ENCODE measurements around the gene MAP3K4.

Gene MAP3K4

DNA sequence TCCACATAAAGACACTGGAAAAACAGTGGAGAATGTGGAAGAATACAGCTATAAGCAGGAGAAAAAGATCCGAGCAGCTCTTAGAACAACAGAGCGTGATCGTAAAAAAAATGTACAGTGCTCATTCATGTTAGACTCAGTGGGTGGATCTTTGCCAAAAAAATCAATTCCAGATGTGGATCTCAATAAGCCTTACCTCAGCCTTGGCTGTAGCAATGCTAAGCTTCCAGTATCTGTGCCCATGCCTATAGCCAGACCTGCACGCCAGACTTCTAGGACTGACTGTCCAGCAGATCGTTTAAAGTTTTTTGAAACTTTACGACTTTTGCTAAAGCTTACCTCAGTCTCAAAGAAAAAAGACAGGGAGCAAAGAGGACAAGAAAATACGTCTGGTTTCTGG is 57.1 kb downstream of the MAP3K4 start:
- CTCF ChIA-PET = no interaction called here
- TF ChIP-seq CTBP1 (IDR thresholded peaks at IDR 0.05; ENCODE audit: borderline replicate concordance) = no peak
- POLR2A ChIA-PET = no interaction called here
- no peak for DNase-seq (ENCODE audit: extremely low spot score)

DNA sequence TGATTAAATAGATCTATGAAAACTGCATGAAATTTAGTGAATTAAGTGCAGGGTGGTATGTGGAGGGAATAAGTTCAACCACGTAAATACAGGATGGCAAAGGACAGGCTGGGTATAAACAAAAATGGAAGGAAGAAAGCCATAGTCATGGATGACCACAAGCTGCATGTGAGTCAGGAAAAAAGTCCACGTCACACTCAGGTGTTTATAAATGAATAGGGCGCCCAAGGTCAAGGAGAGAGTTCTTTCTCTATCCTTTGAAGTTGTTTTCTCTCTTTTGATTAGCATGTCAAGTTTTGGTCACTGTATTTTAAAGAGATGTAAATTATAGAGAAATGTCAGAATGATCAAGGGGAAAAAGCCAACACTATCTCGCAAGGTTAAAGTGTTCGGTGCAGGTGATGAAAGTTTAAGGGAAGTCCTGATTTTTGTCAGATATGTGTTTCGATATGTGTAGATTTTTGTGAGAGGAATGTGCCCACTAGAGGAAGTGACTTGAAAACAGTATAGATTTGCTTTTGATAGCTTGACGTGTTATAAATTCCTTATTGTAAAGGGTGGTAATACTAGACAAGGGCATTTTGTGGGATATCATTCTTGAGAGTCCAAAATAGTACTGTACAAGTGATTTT is 58.7 kb downstream of the MAP3K4 start:
- CTCF ChIA-PET = no interaction called here
- TF ChIP-seq FOXK2 (IDR thresholded peaks at IDR 0.05) (no peak), TARDBP (IDR thresholded peaks at IDR 0.05) (no peak), ELF4 (IDR thresholded peaks at IDR 0.05) (no peak), L3MBTL2 (conservative IDR thresholded peaks at IDR 0.05) (no peak), ARNT (IDR thresholded peaks at IDR 0.05) (no peak), SUZ12 (IDR thresholded peaks at IDR 0.05) (no peak), ZNF384 (IDR thresholded peaks at IDR 0.05) (no peak), CTBP1 (IDR thresholded peaks at IDR 0.05; ENCODE audit: borderline replicate concordance) (no peak), FOXM1 (IDR thresholded peaks at IDR 0.05; ENCODE audit: borderline replicate concordance) (no peak), FOXA1 (IDR thresholded peaks at IDR 0.05) (no peak), LEF1 (IDR thresholded peaks at IDR 0.05; ENCODE audit: borderline replicate concordance) (no peak), NFRKB (IDR thresholded peaks at IDR 0.05) (no peak), HDGF (IDR thresholded peaks at IDR 0.05; ENCODE audit: borderline replicate concordance) (no peak), SP1 (IDR thresholded peaks at IDR 0.05) (no peak)
- TF ChIP-seq, protein P1, sequence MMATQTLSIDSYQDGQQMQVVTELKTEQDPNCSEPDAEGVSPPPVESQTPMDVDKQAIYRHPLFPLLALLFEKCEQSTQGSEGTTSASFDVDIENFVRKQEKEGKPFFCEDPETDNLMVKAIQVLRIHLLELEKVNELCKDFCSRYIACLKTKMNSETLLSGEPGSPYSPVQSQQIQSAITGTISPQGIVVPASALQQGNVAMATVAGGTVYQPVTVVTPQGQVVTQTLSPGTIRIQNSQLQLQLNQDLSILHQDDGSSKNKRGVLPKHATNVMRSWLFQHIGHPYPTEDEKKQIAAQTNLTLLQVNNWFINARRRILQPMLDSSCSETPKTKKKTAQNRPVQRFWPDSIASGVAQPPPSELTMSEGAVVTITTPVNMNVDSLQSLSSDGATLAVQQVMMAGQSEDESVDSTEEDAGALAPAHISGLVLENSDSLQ (IDR thresholded peaks at IDR 0.05) = no peak
- POLR2A ChIA-PET = no interaction called here
- no peak for DNase-seq (ENCODE audit: extremely low spot score)

DNA sequence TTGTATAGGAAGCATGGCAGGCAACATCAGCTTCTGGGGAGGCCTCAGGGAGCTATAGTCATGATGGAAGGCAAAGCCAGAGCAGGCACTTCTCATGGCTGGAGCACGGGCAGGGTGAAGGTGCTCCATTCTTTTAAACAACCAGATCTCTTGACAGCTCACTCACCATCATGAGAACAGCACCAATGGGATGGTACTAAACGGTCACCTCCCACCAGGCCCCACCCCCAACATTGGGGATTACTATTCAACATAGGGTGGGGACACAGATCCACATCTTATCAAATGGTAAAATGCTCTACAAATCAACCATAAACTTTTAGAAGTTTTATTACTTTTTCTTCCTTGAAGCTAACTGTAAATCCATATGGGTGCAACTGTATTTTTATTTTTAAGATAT is 61.5 kb downstream of the MAP3K4 start:
- ChIA-PET POLR2A (no interaction called here), CTCF (no interaction called here)
- no peak for TF ChIP-seq SUZ12 (IDR thresholded peaks at IDR 0.05)
- TF ChIP-seq TARDBP (IDR thresholded peaks at IDR 0.05) = no peak
- TF ChIP-seq NFRKB (IDR thresholded peaks at IDR 0.05) = no peak
- TF ChIP-seq ARNT (IDR thresholded peaks at IDR 0.05) = no peak
- TF ChIP-seq ZNF384 (IDR thresholded peaks at IDR 0.05) = no peak
- no peak for TF ChIP-seq HDGF (IDR thresholded peaks at IDR 0.05; ENCODE audit: borderline replicate concordance)
- TF ChIP-seq FOXM1 (IDR thresholded peaks at IDR 0.05; ENCODE audit: borderline replicate concordance) = no peak
- TF ChIP-seq L3MBTL2 (conservative IDR thresholded peaks at IDR 0.05) = no peak
- TF ChIP-seq ELF4 (IDR thresholded peaks at IDR 0.05) = no peak
- TF ChIP-seq BHLHE40 (IDR thresholded peaks at IDR 0.05; ENCODE audit: borderline replicate concordance) = no peak
- no peak for TF ChIP-seq FOXK2 (IDR thresholded peaks at IDR 0.05)
- TF ChIP-seq, protein P1 (IDR thresholded peaks at IDR 0.05) = no peak
- TF ChIP-seq CTBP1 (IDR thresholded peaks at IDR 0.05; ENCODE audit: borderline replicate concordance) = no peak
- no peak for TF ChIP-seq SP1 (IDR thresholded peaks at IDR 0.05)
- no peak for TF ChIP-seq FOXA1 (IDR thresholded peaks at IDR 0.05)
- no peak for DNase-seq (ENCODE audit: extremely low spot score)

DNA sequence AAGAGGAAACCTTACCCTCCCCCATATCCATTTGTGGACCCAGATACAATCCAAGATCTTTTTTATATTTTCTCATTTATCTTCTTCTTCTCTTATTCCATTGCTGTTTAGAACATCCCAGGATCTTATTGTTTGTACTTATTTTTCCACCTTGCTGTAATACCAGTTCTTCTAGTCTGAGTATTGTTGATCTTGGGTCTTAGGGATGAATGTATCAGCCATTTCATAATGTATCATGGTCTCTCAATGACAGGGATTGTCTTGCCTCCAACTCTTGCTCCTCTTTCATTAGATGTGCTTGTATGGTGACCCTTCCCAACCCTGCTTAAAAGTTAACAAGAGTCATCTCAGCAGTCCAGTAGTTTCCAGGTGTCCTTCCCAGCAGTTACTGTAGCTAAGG is 63.3 kb downstream of the MAP3K4 start:
- ChIA-PET POLR2A (no interaction called here), CTCF (no interaction called here)
- no peak for DNase-seq (ENCODE audit: extremely low spot score)
- TF ChIP-seq BHLHE40 (IDR thresholded peaks at IDR 0.05; ENCODE audit: borderline replicate concordance) (no peak), LEF1 (IDR thresholded peaks at IDR 0.05; ENCODE audit: borderline replicate concordance) (no peak), NFRKB (IDR thresholded peaks at IDR 0.05) (no peak), ELF4 (IDR thresholded peaks at IDR 0.05) (no peak), L3MBTL2 (conservative IDR thresholded peaks at IDR 0.05) (no peak), FOXM1 (IDR thresholded peaks at IDR 0.05; ENCODE audit: borderline replicate concordance) (no peak), FOXK2 (IDR thresholded peaks at IDR 0.05) (no peak), CTBP1 (IDR thresholded peaks at IDR 0.05; ENCODE audit: borderline replicate concordance) (no peak), FOXA1 (IDR thresholded peaks at IDR 0.05) (no peak), SUZ12 (IDR thresholded peaks at IDR 0.05) (no peak), ARNT (IDR thresholded peaks at IDR 0.05) (no peak)
- TF ChIP-seq, protein P1 (IDR thresholded peaks at IDR 0.05) = no peak

DNA sequence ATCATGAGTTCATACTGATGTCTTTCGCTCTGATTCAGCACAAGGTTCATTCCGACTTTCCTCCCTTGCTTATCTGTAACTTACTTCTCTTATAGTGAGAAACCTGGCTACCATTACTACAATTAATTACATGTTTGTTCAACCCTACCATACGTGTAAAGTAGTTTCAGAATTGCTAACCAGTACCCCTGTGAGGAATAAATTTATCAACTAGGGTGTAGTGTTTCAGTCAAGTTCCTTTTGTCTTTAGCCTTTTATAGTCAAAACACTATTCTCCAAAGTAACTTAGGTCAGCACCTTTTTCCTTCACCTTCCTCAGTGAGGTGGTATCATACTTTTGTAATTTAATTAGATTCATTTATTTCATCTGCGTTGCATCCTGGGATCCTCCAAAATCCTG is 64.9 kb downstream of the MAP3K4 start:
- POLR2A ChIA-PET = no interaction called here
- TF ChIP-seq HDGF (IDR thresholded peaks at IDR 0.05; ENCODE audit: borderline replicate concordance) = no peak
- DNase-seq (ENCODE audit: extremely low spot score) = no peak
- CTCF ChIA-PET = no interaction called here

DNA sequence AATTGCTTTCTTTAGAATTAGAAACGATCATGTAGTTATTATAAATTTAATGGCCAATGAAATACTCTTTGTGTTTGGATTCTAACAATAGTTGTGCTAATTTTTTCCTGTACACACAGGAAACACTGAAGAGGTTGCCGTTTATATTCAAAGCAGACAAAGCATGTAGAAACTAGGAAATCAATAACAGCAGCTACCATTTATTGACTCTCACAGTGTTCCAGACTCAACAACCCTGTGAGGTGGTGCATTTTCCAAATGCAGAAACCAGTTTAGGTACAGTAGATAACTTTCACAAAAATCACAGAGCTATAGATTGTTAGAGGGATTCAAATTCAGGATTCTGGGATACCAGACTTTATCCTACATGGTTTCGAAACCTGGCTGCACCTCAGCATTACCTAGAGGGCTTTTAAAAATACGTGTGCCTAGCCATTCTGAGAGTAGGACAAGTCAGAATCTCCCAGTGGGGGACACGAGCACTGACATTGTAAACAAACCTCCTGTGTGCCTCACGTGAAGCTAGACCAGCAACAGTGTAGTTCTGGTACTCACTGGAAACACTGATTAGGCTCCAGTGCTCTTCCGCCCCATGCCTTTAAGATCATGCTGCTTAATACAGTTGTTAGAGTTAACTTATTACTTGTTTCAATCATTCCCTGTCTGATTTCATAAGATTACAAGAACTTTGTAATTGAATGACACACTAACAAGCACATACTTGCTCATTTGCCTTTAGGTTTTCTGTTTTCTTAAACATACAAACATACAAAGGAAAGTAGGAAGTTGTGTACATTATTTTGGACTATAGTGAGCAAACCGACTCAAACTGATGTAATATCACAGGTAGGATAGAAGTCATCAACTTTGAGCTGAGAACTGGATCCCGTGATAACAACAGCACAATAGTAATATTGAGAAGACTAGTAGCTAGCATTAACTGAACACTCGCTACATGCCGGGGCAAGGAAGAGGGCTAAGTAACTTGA is 65.8 kb downstream of the MAP3K4 start:
- ChIA-PET CTCF (interaction anchor here (0.6 kb wide), 1 partner anchor 16 kb away, joined by 3 read pairs; no protein-coding TSS in a partner anchor), POLR2A (no interaction called here)
- DNase-seq (ENCODE audit: extremely low spot score) = peak; percentile 19
- no peak for TF ChIP-seq TARDBP (IDR thresholded peaks at IDR 0.05)
- no peak for TF ChIP-seq FOXK2 (IDR thresholded peaks at IDR 0.05)
- TF ChIP-seq ELF4 (IDR thresholded peaks at IDR 0.05) = no peak
- TF ChIP-seq L3MBTL2 (conservative IDR thresholded peaks at IDR 0.05) = no peak
- no peak for TF ChIP-seq FOXM1 (IDR thresholded peaks at IDR 0.05; ENCODE audit: borderline replicate concordance)
- TF ChIP-seq SUZ12 (IDR thresholded peaks at IDR 0.05) = no peak
- no peak for TF ChIP-seq ARNT (IDR thresholded peaks at IDR 0.05)
- TF ChIP-seq CTBP1 (IDR thresholded peaks at IDR 0.05; ENCODE audit: borderline replicate concordance) = no peak
- no peak for TF ChIP-seq NFRKB (IDR thresholded peaks at IDR 0.05)
- TF ChIP-seq FOXA1 (IDR thresholded peaks at IDR 0.05) = no peak
- TF ChIP-seq, protein P1 (IDR thresholded peaks at IDR 0.05) = no peak
